K562 (cell line): Measurements from ENCODE around the gene CLCN2. TPM values are rescaled to one million over a fixed set of nuclear protein-coding genes. Genes with fewer than 3 reads are reported as not detected.
A peak's percentile ranks its signal among the peaks of the same experiment; 100 is the strongest.

Experiments
- CHCHD3 ChIP-seq: fragments of 250-450 bp; sonication (Bioruptor Pico); IDR thresholded peaks from 2 replicates; pipeline ENCODE4 v2.1.2; 2022; ENCODE audit warnings: mild to moderate bottlenecking
- HDAC3 ChIP-seq: fragments of 450-650 bp; IDR thresholded peaks from 2 replicates; pipeline ENCODE4 v1.6.1; 2018; ENCODE audit warnings: borderline replicate concordance, mild to moderate bottlenecking, moderate library complexity; ENCODE audit not compliant: partially characterized antibody
- L3MBTL2 ChIP-seq: fragments of 450-650 bp; IDR thresholded peaks from 2 replicates; pipeline ENCODE4 v1.6.1; 2016; ENCODE audit warnings: mild to moderate bottlenecking, moderate library complexity
- NR1H2 ChIP-seq: sonication (generic); formaldehyde crosslinking; IDR thresholded peaks from 2 replicates; pipeline ENCODE4 v1.4.0; 2020; ENCODE audit warnings: mild to moderate bottlenecking, missing genetic modification reagents
- NR4A1 ChIP-seq, 2 experiments: fragments of 250-450 bp in 1 of 2; fragments of 450-650 bp in 1 of 2; sonication (Bioruptor Pico) in 1 of 2; IDR thresholded peaks; 2 replicates each; pipeline versions ENCODE4 v1.4.0 to v1.6.1; 2016 to 2020; ENCODE audit warnings: mild to moderate bottlenecking in 2 of 2, missing compliant biosample characterization in 1 of 2, missing genetic modification characterization in 1 of 2, moderate library complexity in 1 of 2
- NRF1 ChIP-seq, 2 experiments: fragments of 450-650 bp; IDR thresholded peaks in 1 of 2; conservative IDR thresholded peaks in 1 of 2; 2 replicates each; pipeline ENCODE4 v1.6.1; 2014; ENCODE audit warnings: mild to moderate bottlenecking in 2 of 2
- PHTF2 ChIP-seq: fragments of 250-450 bp; sonication (Bioruptor Pico); IDR thresholded peaks from 2 replicates; pipeline ENCODE4 v1.5.0; 2021; ENCODE audit warnings: mild to moderate bottlenecking
- SMAD4 ChIP-seq: fragments of 250-450 bp; sonication (Bioruptor Pico); conservative IDR thresholded peaks from 2 replicates; pipeline ENCODE4 v1.8.0; 2021; ENCODE audit warnings: inconsistent platforms, mild to moderate bottlenecking, moderate library complexity
- TAF1 ChIP-seq: IDR thresholded peaks from 2 replicates; pipeline ENCODE4 v1.6.1; 2011; ENCODE audit warnings: mild to moderate bottlenecking, low read length, moderate library complexity; ENCODE audit not compliant: insufficient read depth, control insufficient read depth, severe bottlenecking; ENCODE audit errors: extremely low read depth
- ZNF175 ChIP-seq: fragments of 200-800 bp; sonication (Bioruptor generic); IDR thresholded peaks from 2 replicates; pipeline ENCODE4 v1.6.1; 2016; ENCODE audit warnings: low read depth, mild to moderate bottlenecking, missing genetic modification characterization, missing compliant biosample characterization
- ZNF282 ChIP-seq: sonication (generic); formaldehyde crosslinking; IDR thresholded peaks from 2 replicates; pipeline ENCODE4 v1.8.1; 2023; ENCODE audit warnings: missing genetic modification reagents
- ZNF316 ChIP-seq: fragments of 450-650 bp; IDR thresholded peaks from 2 replicates; pipeline ENCODE4 v1.6.1; 2016
- ZNF384 ChIP-seq: IDR thresholded peaks from 2 replicates; pipeline ENCODE4 v1.6.1; 2012; ENCODE audit warnings: low read depth, low read length, improper control_type of control experiment
- polyA plus RNA-seq, 8 experiments: library from polyadenylated mRNA; depleted of rRNA in 4 of 8; stranded (reverse) in 5 of 8; unstranded in 3 of 8; fragments of >200 nt; fragmentation: Nextera tagmentation in 2 of 8; fragmentation: Illumina TruSeq in 1 of 8; extraction: Ambion mirVana in 2 of 8; extraction: Trizol in 1 of 8; gene quantifications; 2 replicates each; pipeline versions ENCODE4 v1.2.1 to v1.2.3, GENCODE V29; 2011 to 2014; ENCODE audit warnings: inconsistent platforms in 1 of 8, missing spikeins in 1 of 8
- total RNA-seq, 7 experiments: library from RNA; depleted of rRNA in 6 of 7; stranded (reverse); fragments of >200 nt in 6 of 7; fragmentation: Illumina TruSeq in 2 of 7; extraction: Trizol in 2 of 7; gene quantifications; 2 replicates each; pipeline versions ENCODE4 v1.2.1 to v1.2.3, GENCODE V29; 2011 to 2021; ENCODE audit warnings: low replicate concordance in 1 of 7
- TF ChIP-seq, protein P1 (sequence below), 2 experiments: fragments of 450-650 bp; conservative IDR thresholded peaks; 2 replicates each; pipeline ENCODE4 v1.6.1; 2017; ENCODE audit warnings: mild to moderate bottlenecking in 2 of 2, moderate library complexity in 2 of 2
- TF ChIP-seq, protein P2 (sequence below): sonication (generic); formaldehyde crosslinking; IDR thresholded peaks from 2 replicates; pipeline ENCODE4 v1.8.0; 2022; ENCODE audit warnings: mild to moderate bottlenecking, missing genetic modification reagents
- TF ChIP-seq, protein P3 (sequence below): fragments of 250-450 bp; sonication (Bioruptor Pico); IDR thresholded peaks from 2 replicates; pipeline ENCODE4 v1.4.0; 2020
- TF ChIP-seq, protein P4 (sequence below), 2 experiments: IDR thresholded peaks; 2 replicates each; pipeline ENCODE4 v1.6.1; 2012; ENCODE audit warnings: improper control_type of control experiment in 2 of 2, low read depth in 2 of 2, low read length in 2 of 2, borderline replicate concordance in 1 of 2

CLCN2 gene
- total and polyA plus RNA-seq, 9 of the 15 experiments (the other 6 are each of a cell fraction or from before 2014, with no cell fraction given) = 0.10 to 14.0 (median 6.9) TPM

DNA sequence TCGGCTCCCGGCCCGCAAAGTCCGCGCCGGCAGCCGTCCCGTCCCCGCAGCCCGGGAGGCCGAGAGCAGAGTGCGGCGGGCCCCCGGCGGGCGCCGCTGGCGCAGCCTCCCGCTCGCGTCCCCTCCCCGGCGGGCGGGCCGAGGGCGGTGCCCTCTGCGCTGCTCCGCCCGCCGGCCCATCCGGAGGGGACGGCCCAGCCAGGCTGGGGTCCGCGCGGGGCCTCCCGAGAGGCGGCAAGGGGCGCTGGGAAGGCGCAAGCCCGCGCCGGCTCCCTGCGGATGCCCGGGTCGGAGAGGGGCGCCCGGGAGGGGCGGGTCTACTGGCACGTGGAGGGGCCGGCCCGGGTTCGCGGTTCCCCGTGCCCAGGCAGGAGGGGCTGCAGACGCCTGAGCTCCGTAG is at the start of gene CLCN2, which contains the start of gene POLR2H (continued):
- TF ChIP-seq, protein P1, sequence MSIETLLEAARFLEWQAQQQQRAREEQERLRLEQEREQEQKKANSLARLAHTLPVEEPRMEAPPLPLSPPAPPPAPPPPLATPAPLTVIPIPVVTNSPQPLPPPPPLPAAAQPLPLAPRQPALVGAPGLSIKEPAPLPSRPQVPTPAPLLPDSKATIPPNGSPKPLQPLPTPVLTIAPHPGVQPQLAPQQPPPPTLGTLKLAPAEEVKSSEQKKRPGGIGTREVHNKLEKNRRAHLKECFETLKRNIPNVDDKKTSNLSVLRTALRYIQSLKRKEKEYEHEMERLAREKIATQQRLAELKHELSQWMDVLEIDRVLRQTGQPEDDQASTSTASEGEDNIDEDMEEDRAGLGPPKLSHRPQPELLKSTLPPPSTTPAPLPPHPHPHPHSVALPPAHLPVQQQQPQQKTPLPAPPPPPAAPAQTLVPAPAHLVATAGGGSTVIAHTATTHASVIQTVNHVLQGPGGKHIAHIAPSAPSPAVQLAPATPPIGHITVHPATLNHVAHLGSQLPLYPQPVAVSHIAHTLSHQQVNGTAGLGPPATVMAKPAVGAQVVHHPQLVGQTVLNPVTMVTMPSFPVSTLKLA (conservative IDR thresholded peaks at IDR 0.05) = peak in 1 of 2 experiments; percentile 80; a peak in 3 of 4 replicates
- TF ChIP-seq, protein P2, sequence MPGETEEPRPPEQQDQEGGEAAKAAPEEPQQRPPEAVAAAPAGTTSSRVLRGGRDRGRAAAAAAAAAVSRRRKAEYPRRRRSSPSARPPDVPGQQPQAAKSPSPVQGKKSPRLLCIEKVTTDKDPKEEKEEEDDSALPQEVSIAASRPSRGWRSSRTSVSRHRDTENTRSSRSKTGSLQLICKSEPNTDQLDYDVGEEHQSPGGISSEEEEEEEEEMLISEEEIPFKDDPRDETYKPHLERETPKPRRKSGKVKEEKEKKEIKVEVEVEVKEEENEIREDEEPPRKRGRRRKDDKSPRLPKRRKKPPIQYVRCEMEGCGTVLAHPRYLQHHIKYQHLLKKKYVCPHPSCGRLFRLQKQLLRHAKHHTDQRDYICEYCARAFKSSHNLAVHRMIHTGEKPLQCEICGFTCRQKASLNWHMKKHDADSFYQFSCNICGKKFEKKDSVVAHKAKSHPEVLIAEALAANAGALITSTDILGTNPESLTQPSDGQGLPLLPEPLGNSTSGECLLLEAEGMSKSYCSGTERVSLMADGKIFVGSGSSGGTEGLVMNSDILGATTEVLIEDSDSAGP (CRISPR knock-in tag) = no peak
- no peak for TF ChIP-seq NR1H2 (CRISPR knock-in tag)
- no peak for TF ChIP-seq ZNF384
- TF ChIP-seq, protein P3, sequence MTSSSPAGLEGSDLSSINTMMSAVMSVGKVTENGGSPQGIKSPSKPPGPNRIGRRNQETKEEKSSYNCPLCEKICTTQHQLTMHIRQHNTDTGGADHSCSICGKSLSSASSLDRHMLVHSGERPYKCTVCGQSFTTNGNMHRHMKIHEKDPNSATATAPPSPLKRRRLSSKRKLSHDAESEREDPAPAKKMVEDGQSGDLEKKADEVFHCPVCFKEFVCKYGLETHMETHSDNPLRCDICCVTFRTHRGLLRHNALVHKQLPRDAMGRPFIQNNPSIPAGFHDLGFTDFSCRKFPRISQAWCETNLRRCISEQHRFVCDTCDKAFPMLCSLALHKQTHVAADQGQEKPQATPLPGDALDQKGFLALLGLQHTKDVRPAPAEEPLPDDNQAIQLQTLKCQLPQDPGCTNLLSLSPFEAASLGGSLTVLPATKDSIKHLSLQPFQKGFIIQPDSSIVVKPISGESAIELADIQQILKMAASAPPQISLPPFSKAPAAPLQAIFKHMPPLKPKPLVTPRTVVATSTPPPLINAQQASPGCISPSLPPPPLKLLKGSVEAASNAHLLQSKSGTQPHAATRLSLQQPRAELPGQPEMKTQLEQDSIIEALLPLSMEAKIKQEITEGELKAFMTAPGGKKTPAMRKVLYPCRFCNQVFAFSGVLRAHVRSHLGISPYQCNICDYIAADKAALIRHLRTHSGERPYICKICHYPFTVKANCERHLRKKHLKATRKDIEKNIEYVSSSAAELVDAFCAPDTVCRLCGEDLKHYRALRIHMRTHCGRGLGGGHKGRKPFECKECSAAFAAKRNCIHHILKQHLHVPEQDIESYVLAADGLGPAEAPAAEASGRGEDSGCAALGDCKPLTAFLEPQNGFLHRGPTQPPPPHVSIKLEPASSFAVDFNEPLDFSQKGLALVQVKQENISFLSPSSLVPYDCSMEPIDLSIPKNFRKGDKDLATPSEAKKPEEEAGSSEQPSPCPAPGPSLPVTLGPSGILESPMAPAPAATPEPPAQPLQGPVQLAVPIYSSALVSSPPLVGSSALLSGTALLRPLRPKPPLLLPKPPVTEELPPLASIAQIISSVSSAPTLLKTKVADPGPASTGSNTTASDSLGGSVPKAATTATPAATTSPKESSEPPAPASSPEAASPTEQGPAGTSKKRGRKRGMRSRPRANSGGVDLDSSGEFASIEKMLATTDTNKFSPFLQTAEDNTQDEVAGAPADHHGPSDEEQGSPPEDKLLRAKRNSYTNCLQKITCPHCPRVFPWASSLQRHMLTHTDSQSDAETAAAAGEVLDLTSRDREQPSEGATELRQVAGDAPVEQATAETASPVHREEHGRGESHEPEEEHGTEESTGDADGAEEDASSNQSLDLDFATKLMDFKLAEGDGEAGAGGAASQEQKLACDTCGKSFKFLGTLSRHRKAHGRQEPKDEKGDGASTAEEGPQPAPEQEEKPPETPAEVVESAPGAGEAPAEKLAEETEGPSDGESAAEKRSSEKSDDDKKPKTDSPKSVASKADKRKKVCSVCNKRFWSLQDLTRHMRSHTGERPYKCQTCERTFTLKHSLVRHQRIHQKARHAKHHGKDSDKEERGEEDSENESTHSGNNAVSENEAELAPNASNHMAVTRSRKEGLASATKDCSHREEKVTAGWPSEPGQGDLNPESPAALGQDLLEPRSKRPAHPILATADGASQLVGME (CRISPR knock-in tag) = no peak
- no peak; the same call in 1 of the 2 replicates for TF ChIP-seq L3MBTL2
- no peak for TF ChIP-seq ZNF175 (CRISPR knock-in tag)
- TF ChIP-seq, protein P4, sequence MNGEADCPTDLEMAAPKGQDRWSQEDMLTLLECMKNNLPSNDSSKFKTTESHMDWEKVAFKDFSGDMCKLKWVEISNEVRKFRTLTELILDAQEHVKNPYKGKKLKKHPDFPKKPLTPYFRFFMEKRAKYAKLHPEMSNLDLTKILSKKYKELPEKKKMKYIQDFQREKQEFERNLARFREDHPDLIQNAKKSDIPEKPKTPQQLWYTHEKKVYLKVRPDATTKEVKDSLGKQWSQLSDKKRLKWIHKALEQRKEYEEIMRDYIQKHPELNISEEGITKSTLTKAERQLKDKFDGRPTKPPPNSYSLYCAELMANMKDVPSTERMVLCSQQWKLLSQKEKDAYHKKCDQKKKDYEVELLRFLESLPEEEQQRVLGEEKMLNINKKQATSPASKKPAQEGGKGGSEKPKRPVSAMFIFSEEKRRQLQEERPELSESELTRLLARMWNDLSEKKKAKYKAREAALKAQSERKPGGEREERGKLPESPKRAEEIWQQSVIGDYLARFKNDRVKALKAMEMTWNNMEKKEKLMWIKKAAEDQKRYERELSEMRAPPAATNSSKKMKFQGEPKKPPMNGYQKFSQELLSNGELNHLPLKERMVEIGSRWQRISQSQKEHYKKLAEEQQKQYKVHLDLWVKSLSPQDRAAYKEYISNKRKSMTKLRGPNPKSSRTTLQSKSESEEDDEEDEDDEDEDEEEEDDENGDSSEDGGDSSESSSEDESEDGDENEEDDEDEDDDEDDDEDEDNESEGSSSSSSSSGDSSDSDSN (IDR thresholded peaks at IDR 0.05; ENCODE audit: borderline replicate concordance in 1 of 2, low read depth in 2 of 2, low read length in 2 of 2) = peak; percentile 83 to 85; a peak in 3 of 4 replicates
- no peak for TF ChIP-seq ZNF316
- no peak for TF ChIP-seq NR4A1 (CRISPR knock-in tag; IDR thresholded peaks at IDR 0.05)
- no peak for TF ChIP-seq NR4A1 (tag; IDR thresholded peaks at IDR 0.05)
- no peak for TF ChIP-seq HDAC3
- no peak; the same call in 1 of the 2 replicates for TF ChIP-seq ZNF282 (CRISPR knock-in tag)
- TF ChIP-seq SMAD4 = 0 out of 2 replicates have a peak, but pooled peaks have one; percentile 22
- peak; percentile 44 for TF ChIP-seq TAF1
- TF ChIP-seq PHTF2 = no peak
- TF ChIP-seq CHCHD3 = no peak
- peak; percentile 60 to 76; a peak in 2 of 4 replicates for TF ChIP-seq NRF1 (conservative IDR thresholded peaks at IDR 0.05 in 1 of 2, IDR thresholded peaks at IDR 0.05 in 1 of 2)
